Islet of Langerhans (tissue), 1 donor: ENCODE measurements around the gene RAD51B.

Experiments
- FAIRE-seq: peaks from one replicate; lab custom pipeline; 2011; peaks lifted over from hg19 to GRCh38; lab: Jason Lieb, UNC

The RAD51B gene

GRCh38 chr14:68674538-68675232, 855.1 kb downstream of the RAD51B start:
- no peak for FAIRE-seq

- FAIRE-seq: no peak
These were observed 855.6 kb downstream of the RAD51B start for GRCh38 chr14:68675233-68675577.

GRCh38 chr14:68676511-68676943, 856.9 kb downstream of the RAD51B start:
- no peak for FAIRE-seq

GRCh38 chr14:68677476-68677875, 857.9 kb downstream of the RAD51B start:
- FAIRE-seq: no peak

GRCh38 chr14:68677901-68678300, 858.3 kb downstream of the RAD51B start:
- no peak for FAIRE-seq

GRCh38 chr14:68678471-68678870, 858.9 kb downstream of the RAD51B start:
- FAIRE-seq: no peak

- FAIRE-seq: no peak
These were observed 859.7 kb downstream of the RAD51B start for GRCh38 chr14:68679301-68679700.

GRCh38 chr14:68679746-68680467, 860.3 kb downstream of the RAD51B start:
- no peak for FAIRE-seq

- FAIRE-seq: no peak
These were observed 861.0 kb downstream of the RAD51B start for GRCh38 chr14:68680541-68681051.

- FAIRE-seq: no peak
These were observed 861.9 kb downstream of the RAD51B start for GRCh38 chr14:68681256-68682011.

- no peak for FAIRE-seq
These were observed 862.9 kb downstream of the RAD51B start for GRCh38 chr14:68682166-68683103.

GRCh38 chr14:68683326-68683725, 863.7 kb downstream of the RAD51B start:
- FAIRE-seq: no peak

GRCh38 chr14:68684466-68685418, 865.2 kb downstream of the RAD51B start:
- FAIRE-seq: no peak

- peak; percentile 90 for FAIRE-seq
These were observed 866.0 kb downstream of the RAD51B start for GRCh38 chr14:68685419-68686204.

- FAIRE-seq: no peak
These were observed 866.6 kb downstream of the RAD51B start for GRCh38 chr14:68686205-68686465.

- FAIRE-seq: no peak
These were observed 867.1 kb downstream of the RAD51B start for GRCh38 chr14:68686724-68687123.

- FAIRE-seq: no peak
These were observed 868.2 kb downstream of the RAD51B start for GRCh38 chr14:68687746-68688145.

- FAIRE-seq: no peak
These were observed 869.3 kb downstream of the RAD51B start for GRCh38 chr14:68688872-68689371.

GRCh38 chr14:68689511-68689910, 869.9 kb downstream of the RAD51B start:
- FAIRE-seq: no peak
